Activated CD4-positive, alpha-beta T cell treated with anti-CD3 and anti-CD28 coated beads for 48 hours (primary cell): Measurements from ENCODE around the gene ASB1.
A peak's percentile ranks its signal among the peaks of the same experiment; 100 is the strongest.

Experiments
- DNase-seq: peaks from one replicate; pipeline ENCODE4 v3.0.0-alpha.2; 2020

ASB1 gene

GRCh38 chr2:238473523-238473922, 46.8 kb downstream of the ASB1 start:
- no peak for DNase-seq

- no peak for DNase-seq
These were observed 48.3 kb downstream of the ASB1 start for GRCh38 chr2:238475034-238475433.

GRCh38 chr2:238475566-238475965, 48.8 kb downstream of the ASB1 start:
- no peak for DNase-seq

DNA sequence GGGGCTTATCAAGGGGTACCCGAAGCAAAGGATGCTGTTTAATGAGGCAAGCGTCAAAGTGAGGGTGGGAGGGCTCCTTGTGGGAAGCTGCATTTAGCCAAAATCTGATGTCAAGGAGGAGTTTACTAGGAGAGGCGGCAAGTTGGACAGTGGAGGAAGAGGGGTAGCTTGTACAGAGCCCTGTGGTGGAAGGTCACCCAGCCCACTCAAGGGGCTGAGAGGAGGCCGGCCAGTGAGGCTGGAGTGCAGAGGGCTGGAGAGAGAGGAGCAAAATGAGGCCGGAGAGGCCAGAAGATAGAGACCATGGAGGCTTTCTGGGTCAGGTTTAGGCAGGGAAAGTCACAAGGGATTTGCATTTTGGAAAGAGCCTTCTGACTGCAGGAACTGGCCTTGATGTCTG, 49.5 kb downstream of the ASB1 start:
- no peak for DNase-seq

- no peak for DNase-seq
These were observed 51.5 kb downstream of the ASB1 start for GRCh38 chr2:238478216-238478615.

DNA sequence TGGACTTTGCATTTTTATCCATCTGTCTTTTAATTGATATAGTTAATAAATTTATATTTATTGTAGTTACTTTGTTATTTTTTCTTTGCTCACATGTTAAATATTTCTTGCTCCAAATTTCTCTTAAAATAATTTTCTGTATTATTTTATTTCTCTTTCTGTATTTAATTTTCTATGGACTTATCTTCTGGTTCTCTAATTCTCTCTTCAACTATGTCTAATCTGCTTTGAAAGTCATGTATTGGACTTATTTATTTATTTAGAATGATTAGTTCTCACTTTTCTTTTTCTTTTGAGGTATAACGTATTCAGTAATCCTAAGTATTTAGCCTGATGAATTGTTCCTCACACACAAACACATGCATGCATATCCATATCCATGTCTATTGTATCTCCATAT, 53.1 kb downstream of the ASB1 start:
- DNase-seq = no peak

- no peak for DNase-seq
These were observed 56.3 kb downstream of the ASB1 start for GRCh38 chr2:238483021-238483420.

DNA sequence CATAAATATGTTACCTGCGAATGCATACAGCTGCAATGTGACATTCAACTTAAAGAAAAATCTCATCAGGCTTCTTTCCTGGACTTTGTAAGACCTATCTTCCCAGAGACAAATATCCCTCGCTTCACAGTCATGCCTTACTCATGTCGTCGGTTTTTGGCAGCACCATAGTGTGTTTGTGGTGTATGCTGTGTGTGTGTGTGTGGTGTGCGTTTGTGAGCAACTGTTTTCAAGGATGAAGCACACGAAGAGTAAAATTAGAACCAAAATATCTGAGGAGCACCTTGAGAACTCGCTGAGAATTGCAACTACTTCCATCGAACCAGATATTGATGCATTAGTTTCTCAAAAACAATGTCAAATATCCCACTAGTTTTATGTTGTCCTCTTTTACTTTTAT, 56.9 kb downstream of the ASB1 start:
- no peak for DNase-seq

DNA sequence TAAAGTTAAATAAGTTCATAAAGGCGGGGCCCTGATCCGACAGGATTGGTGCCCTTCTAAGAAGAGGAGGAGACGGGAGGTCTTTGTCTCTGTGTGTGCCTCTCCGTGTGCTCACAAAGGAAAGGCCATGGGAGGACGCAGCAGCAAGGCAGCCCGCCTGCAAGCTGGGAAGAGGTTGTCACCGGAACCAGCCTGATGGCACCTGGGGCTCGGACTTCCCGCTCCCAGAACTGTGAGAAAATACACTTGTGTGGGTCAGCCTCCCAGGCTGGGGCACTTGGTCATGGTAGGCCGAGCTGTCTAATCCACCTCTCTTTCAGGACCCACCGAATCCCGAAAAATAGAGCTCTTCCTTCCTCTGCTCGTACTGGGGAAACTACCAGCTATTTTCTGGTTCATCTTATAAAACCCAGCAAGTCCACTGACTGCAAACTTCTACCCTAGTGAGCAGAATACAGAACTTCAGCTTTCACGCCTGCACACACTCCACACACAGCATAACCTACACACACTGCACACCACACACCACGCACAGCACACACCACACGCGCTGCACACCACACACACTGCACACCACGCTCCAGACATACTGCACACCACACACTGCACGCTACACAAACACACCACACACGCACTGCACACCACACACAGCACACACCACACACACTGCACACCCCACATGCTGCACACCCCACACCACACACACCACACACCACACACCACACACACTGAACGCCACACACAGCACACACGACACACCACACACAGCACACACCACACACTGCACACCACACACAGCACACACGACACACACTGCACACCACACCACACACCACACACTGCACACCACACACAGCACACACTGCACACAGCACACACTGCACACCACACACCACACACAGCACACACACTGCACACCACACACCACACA, 58.1 kb downstream of the ASB1 start:
- DNase-seq = no peak

GRCh38 chr2:238486123-238486848, 59.6 kb downstream of the ASB1 start:
- DNase-seq = no peak

DNA sequence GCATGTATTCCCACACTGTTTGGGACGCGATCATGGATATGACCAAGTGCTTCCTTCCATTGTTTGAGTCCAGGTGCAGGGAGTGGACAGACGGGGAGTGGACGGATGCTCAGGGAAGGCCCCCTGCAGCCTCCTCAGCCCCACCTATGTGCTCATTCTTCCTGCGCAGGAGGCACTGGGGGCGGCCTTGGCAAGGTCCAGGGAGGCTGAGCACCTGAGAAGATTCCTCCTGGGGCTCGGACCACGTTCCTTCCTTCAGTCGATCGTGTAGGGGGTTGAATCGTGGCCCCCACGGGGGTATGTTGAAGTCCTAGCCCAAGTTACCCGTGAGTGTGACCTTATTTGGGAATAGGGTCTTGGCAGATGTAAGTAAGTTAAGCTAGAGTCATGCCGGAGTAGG, 60.4 kb downstream of the ASB1 start:
- no peak for DNase-seq

- no peak for DNase-seq
These were observed 61.1 kb downstream of the ASB1 start for GRCh38 chr2:238487652-238488346.

DNA sequence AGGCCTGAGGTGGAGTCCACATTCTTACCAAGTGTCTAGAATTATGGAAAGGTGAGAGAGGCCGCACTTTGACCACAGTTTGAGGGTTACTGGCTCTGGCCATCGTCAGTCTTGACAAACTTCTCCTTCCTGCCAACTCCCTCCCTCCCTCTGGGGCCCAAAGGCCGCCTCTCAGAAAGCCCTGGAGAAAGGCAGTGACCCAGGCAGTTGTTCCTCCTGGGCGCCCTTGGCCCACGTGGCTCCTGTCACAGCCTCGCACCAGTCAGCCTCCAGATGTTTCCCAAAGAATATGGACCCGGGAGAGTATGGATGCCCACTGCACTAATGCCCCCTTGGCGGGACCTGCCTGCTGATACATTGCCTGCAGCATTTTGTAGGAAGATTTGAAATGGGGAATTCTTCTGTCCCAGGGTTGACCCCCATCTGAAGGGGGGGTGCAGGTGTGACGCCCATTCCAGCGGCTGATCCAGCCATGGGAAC, 61.7 kb downstream of the ASB1 start:
- DNase-seq = no peak

DNA sequence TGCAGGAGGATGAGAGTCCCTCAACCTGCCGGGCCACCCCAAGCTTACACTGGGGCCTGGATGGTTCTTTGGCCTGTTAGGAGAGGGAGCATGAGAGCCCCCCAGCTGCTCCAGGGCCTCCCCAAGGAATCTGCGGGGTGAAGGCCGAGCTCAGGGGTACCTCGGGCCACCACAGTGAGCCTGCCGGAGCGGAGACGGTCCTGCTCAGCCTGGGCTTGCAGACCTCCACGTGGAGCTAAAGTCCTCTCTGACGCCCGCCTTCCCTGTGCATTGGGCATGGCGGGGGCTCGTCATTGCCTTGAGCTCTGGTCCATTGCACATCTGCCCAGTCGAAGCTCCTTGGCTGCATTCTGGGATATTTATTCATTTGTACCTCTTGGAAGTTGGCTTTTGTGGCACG, 62.7 kb downstream of the ASB1 start:
- no peak for DNase-seq

GRCh38 chr2:238489896-238490295, 63.2 kb downstream of the ASB1 start:
- no peak for DNase-seq

DNA sequence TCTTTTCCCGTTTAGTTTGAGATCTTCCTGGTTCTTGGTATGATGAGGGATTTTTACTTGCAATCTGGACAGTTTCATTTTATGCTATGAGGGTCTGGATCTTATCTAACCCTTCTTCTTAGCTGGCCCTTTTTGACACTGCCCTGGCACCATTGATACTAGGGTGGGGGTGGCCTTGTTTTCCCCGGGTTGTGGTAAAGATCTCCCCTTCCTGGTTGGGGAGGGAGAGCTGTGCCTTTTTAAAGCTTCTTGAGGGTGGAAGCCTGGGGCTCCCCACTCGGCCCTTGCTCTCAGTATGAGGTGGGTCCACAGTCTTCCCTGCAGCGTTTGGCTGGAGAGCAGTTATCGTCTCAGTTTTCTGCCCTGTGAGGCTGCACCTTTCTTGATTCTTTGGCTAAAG, 66.1 kb downstream of the ASB1 start:
- DNase-seq = no peak

- DNase-seq = no peak
These were observed 66.7 kb downstream of the ASB1 start for GRCh38 chr2:238493411-238493810.

GRCh38 chr2:238493880-238494572, 67.3 kb downstream of the ASB1 start:
- DNase-seq = peak; percentile 54

GRCh38 chr2:238494573-238494961, 67.8 kb downstream of the ASB1 start:
- no peak for DNase-seq

DNA sequence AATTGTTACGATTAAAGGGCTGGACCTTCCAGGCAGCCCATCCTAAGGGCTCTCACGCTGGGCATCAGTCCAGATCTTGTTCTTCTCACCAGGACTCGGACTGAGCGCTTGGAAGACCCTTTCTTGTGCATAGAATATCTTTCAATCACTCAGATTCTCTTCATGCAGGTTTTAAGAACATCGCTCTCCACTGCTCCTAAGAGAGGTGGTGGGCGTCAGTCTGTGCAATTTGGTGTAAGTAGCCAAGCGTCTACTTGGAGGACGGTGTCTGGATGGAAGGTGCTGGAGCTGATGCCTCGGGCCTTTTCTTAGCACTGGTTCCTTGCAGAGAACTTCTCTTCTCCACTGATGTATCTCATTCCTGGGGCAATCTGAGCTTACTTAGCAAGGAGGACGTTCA, 68.7 kb downstream of the ASB1 start:
- DNase-seq = no peak

DNA sequence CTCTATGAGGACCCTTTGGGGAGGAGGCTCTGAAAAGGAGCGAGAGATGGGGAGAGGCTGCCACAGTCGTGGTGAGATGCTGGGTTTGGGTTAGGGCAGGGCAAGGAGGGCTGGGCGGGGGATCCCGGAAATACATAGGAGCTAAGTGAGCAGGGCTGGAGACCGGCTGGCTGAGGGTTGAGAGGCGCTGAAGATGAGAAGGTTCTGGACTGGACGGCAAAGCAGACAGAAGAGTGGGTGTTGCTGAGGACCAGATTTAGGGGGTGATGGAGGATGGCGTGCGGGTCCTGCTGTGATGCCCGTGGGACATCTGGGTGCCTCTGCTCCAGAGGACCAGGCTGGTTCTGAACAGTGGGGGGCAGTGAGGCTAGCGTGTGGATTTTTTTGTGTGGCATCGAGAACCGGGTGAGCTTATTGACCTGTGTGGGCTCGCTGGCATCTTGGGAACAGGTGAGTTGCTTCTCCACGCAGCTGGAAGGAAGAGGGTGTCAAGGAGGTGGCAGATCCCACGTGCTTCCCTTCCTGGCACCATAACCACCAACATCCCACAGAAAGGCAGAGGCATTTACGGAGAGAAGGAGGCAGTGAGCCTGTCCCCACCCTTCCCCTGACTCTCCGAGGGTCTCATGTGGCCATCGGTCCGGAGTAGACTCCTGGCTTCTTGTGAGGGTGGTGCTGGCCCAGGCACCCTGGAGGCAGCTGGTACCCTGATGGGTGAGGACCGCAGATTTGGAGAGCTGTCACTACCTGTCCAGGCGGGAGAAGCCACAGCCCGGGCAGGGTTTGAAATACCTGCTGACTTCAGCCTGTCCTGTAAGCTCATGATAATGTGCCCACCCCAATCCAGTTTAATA, 70.3 kb downstream of the ASB1 start:
- no peak for DNase-seq

DNA sequence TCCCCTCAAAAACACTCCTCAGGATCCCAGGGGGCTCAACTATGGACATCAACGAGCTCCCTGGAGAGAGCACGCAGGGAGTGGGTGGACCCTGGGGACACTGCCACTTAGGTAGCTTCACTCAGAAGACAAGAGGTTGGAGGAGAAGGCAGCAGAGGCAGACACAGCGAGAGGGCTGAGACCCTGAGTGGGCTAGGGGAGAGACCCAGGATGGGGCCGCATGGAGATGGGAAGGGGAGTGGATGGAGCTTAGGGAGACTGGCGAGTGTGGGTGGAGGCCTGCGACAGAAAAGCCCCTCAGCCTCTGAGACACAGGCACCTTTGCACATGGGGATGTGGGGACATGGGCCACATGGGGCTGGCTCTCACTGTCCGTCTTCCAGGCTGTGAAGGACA, 70.9 kb downstream of the ASB1 start:
- DNase-seq = no peak
